Heart right ventricle (tissue), 16 donors: Measurements from ENCODE around the gene VWA7. TPM values are rescaled to one million over a fixed set of nuclear protein-coding genes. Genes with fewer than 3 reads are reported as not detected.
A peak's percentile ranks its signal among the peaks of the same experiment; 100 is the strongest.

Experiments used
- ATAC-seq, 8 donors: fragments of 200-7000 bp; cut with Tn5 transposase; one replicate each; pipeline ENCODE4 v1.9.1; 2020; ENCODE audit warnings: mild to moderate bottlenecking in 8 of 8, moderate library complexity in 8 of 8, moderate number of reproducible peaks in 1 of 8
- DNase-seq, 2 donors: peaks; one replicate each; pipeline ENCODE4 v3.0.0-alpha.2; 2020
- H3K27ac ChIP-seq, 10 donors: fragments of 200-600 bp; sonication (generic) in 2 of 10; one replicate each; pipeline versions ENCODE4 v1.5.0 to v1.8.0; 2020 to 2022; ENCODE audit warnings: mild to moderate bottlenecking in 3 of 10
- H3K27me3 ChIP-seq, 7 donors: fragments of 200-600 bp; one replicate each; pipeline ENCODE4 v1.8.0; 2021 to 2022; ENCODE audit warnings: mild to moderate bottlenecking in 2 of 7
- H3K36me3 ChIP-seq, 9 donors: fragments of 200-600 bp; sonication (generic) in 1 of 9; one replicate each; pipeline versions ENCODE4 v1.5.0 to v1.8.0; 2020 to 2022; ENCODE audit warnings: mild to moderate bottlenecking in 2 of 9
- H3K4me1 ChIP-seq, 9 donors: fragments of 200-600 bp; sonication (generic) in 1 of 9; one replicate each; pipeline versions ENCODE4 v1.5.0 to v1.8.0; 2020 to 2022; ENCODE audit warnings: mild to moderate bottlenecking in 4 of 9
- H3K4me3 ChIP-seq, 10 donors: fragments of 200-600 bp; sonication (generic) in 2 of 10; one replicate each; pipeline versions ENCODE4 v1.5.0 to v1.8.0; 2020 to 2022; ENCODE audit warnings: mild to moderate bottlenecking in 7 of 10, moderate library complexity in 2 of 10
- H3K9me3 ChIP-seq, 11 donors: fragments of 200-600 bp in 10 of 11; sonication (generic) in 2 of 11; one replicate each; pipeline versions ENCODE4 v1.5.0 to v1.8.0; 2013 to 2022; ENCODE audit warnings: mild to moderate bottlenecking in 2 of 11, control low read depth in 1 of 11, moderate library complexity in 1 of 11
- CTCF ChIP-seq, 9 donors: fragments of 200-600 bp; sonication (generic) in 2 of 9; IDR thresholded peaks; one replicate each; pipeline versions ENCODE4 v1.5.0 to v1.8.0; 2021 to 2022; ENCODE audit warnings: antibody characterized with exemption in 9 of 9, mild to moderate bottlenecking in 5 of 9, moderate library complexity in 1 of 9
- WGBS, 2 donors: extraction: QIAGEN DNeasy Blood & Tissue Kit; methylation state at CpG; one replicate each; pipeline ENCODE4 v1.1.7; 2013; ENCODE audit warnings: inconsistent platforms in 1 of 2; 5-methylcytosine and 5-hydroxymethylcytosine counted together
- intact Hi-C, 10 donors: fragments of 100-400 bp; cut with DNase I; formaldehyde crosslinking; loops; one replicate each; pipeline versions ENCODE4 v1.11.1 to v1.14.2; 2022
- polyA plus RNA-seq, 2 donors: library from polyadenylated mRNA; stranded (reverse); fragments of 200-250 nt; gene quantifications; one replicate each; pipeline ENCODE4 v1.2.3, GENCODE V29; 2013
- total RNA-seq, 10 donors: library from RNA; stranded (reverse); fragmentation: NEBNext Ultra II Directional in 3 of 10; extraction: Animal tissue kit (Norgen Biotek cat#: 25700) in 3 of 10; gene quantifications; one replicate each; pipeline versions ENCODE4 v1.2.1 to v1.2.4, GENCODE V29; 2021 to 2023
- donor health status: Arrhythmogenic right ventricular cardiomyopathy.
- donor health status: ischemic (EF 13 %, LVEDD 7.1; RV severe dilation, severe dysfunction).
- donor health status: healthy with polysubstance abuse.
- donor health status: DM: no; HTN: yes; CAD: no.
- donor health status: DM: no; HTN: no; CAD: no.
- donor health status: ischemic (EF 25% LVEDD 6.9; RV normal size, moderate dysfunction).
- donor health status: ischemic (EF 25% LVEDD 5.7; RV mildly dilated, moderate dysfunction).
- donor health status: healthy.
- donor health status: DM: yes; HTN: yes; CAD: no.
- donor health status: Ischemic cardiomyopathy.
- donor health status: ischemic (EF 35%, LVEDD 5.7; RV mildly dilated, moderate dysfunction).
- donor health status: nonischemic (EF 11% LVEDD 7.7; RV severe dilation, severe dysfunction).
- donor health status: DM: yes; HTN: yes; CAD: no.
- donor health status: PGD.
- donor health status: ischemic (EF 29% LVEDD 5.4; RV normal size, mild dysfunction).
- donor health status: nonischemic (EF 23%, LVEDD 6.1; RV moderate dilation, normal function).

VWA7 gene
- total and polyA plus RNA-seq, 12 donors, result 2.2 to 28.3 (median 17.3) TPM

DNA sequence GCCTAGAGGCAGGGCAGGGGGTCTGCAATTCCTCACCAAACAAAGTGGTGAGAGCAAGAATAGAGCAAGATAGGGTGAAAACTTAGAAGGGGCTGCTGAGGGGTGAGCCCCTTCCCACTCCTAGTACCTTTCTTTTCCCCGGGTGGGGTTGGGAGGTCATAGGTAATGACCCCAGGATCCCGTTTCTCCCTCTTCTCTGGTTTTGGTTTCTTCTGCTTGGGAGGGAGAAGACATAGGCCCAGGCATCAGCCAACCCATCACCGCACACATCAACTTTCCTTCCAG, 14.9 kb upstream of the VWA7 start:
- WGBS, 2 donors, result 78 to 83% methylated on average over 3 of the region's 3 CpGs
- Histone ChIP-seq H3K4me1 (peaks cover 5 to 33% (median 14%) of the 10 kb centered on the region in 9 donors), H3K9me3 (no peaks in the 10 kb centered on the region), H3K4me3 (no peak overlapping the region), H3K36me3 (peaks cover 0 to 59% (median 6%) of the 10 kb centered on the region in 9 donors), H3K27ac (no peak overlapping the region), H3K27me3 (no peaks in the 10 kb centered on the region)
- DNase-seq (no peak), ATAC-seq (no peak)
- intact Hi-C loops, result loop anchor here in 2 of 10 donors (5.0 to 10.0 kb wide), 2 partner anchors 40 to 57 kb away; partner anchors contain the start of gene CLIC1 (in 1 of the 2)
- TF ChIP-seq CTCF (IDR thresholded peaks at IDR 0.05), result no peak

- no peak overlapping the region for H3K27ac ChIP-seq
- H3K36me3 ChIP-seq, result peaks cover 0 to 64% (median 11%) of the 10 kb centered on the region in 9 donors
- DNase-seq (peak in 1 of 2 donors; percentile 32), ATAC-seq (no peak)
- 66 to 68% methylated on average over 12 of the region's 12 CpGs for WGBS, 2 donors
- peaks cover 5 to 30% (median 14%) of the 10 kb centered on the region in 9 donors for H3K4me1 ChIP-seq
- H3K9me3 ChIP-seq, result no peaks in the 10 kb centered on the region
- TF ChIP-seq CTCF (IDR thresholded peaks at IDR 0.05), result peak in 8 of 9 donors; percentile 24 to 64 (median 54)
- H3K27me3 ChIP-seq, result no peaks in the 10 kb centered on the region
- intact Hi-C loops, result loop anchor here in 2 of 10 donors (5.0 to 10.0 kb wide), 2 partner anchors 41 to 57 kb away; partner anchors contain the start of gene CLIC1 (in 1 of the 2)
- no peak overlapping the region for H3K4me3 ChIP-seq
Measured at GRCh38 chr6:31791324-31792089, 14.4 kb upstream of the VWA7 start.

DNA sequence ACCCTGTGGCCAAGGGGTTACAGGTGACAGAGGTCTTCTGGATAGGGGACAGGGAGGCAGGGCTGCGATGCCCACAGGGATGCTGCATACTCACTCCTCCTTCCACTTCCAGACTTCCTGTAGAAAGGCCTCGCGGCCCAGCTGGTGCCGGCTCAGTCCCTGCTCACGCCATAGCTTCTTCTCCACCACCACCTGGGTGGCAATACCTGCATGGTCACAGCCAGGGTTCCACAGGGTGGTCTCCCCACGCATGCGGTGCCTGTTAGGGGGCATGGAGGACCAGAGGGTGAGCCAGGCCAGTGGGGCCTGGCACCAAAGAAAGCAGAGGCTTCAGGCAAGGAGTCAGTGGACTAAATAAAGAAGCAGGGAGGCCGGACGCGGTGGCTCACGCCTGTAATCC, 8.3 kb upstream of the VWA7 start:
- TF ChIP-seq CTCF (IDR thresholded peaks at IDR 0.05), result no peak
- Histone ChIP-seq H3K27me3 (no peaks in the 10 kb centered on the region), H3K4me1 (no peaks in the 10 kb centered on the region), H3K4me3 (no peak overlapping the region), H3K27ac (no peak overlapping the region), H3K36me3 (peaks cover 0 to 99% (median 53%) of the 10 kb centered on the region in 9 donors), H3K9me3 (no peaks in the 10 kb centered on the region)
- intact Hi-C loops, result no loop called here
- DNase-seq (no peak), ATAC-seq (peak in 1 of 8 donors; percentile 17)
- WGBS, 2 donors, result 97 to 98% methylated on average over 11 of the region's 11 CpGs

DNA sequence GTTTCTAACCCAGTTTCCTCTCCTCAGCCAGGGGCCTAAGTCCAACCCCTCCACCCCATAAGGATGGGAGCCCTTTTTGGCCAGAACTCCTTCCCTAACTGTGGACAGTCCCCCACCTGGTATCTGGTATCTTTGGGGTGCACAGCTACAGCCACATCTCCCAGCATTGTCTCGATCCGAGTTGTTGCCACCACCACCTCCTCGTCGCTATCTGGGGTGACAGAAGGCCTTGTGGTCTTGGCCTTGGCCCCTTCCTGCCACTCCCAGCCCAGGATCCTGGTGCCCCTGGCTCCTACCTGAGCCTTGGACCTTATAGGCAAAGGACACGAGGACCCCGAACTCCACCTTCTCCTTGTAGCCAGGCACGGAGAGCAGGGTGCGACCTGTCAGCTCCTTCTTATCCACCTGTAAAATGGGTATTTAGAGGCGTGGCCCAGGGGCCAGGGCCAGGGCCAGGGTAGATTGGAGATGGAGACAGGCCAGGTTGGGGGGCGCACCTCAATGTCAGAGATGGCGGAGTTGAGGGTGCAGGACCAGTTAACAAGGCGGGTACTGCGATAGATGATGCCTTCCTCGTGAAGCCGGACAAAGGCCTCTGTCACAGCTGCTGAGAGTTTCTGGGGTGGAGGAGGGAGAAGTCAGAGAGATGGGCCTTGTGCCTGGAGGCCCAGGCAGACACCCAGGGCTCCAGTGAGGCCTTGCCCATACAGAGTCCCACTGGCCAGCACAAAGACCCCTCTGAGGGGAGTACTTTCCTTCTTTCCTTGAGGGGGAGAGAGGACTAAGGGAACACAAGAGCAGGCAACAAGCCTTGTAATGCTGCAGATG, 7.2 kb upstream of the VWA7 start:
- 91 to 95% methylated on average over 15 of the region's 15 CpGs for WGBS, 2 donors
- ATAC-seq (no peak), DNase-seq (no peak)
- H3K9me3 ChIP-seq, result no peaks in the 10 kb centered on the region
- no peaks in the 10 kb centered on the region for H3K4me1 ChIP-seq
- intact Hi-C loops, result loop anchor here in 1 of 10 donors (5.0 kb wide), 1 partner anchor 42 kb away; the partner anchor contains the start of gene MSH5
- no peaks in the 10 kb centered on the region for H3K27me3 ChIP-seq
- H3K27ac ChIP-seq, result no peak overlapping the region
- H3K4me3 ChIP-seq, result no peak overlapping the region
- TF ChIP-seq CTCF (IDR thresholded peaks at IDR 0.05), result no peak
- peaks cover 0 to 99% (median 53%) of the 10 kb centered on the region in 9 donors for H3K36me3 ChIP-seq
